Sigmoid colon (tissue), 7 donors: ENCODE data around the gene TOPBP1. TPM values are rescaled to one million over a fixed set of nuclear protein-coding genes. Genes with fewer than 3 reads are reported as not detected.

Experiments used
- DNase-seq: peaks from one replicate; pipeline ENCODE4 v3.0.0-alpha.2; 2019
- H3K27ac ChIP-seq, 4 donors: fragments of 200-600 bp; sonication (generic); one replicate each; pipeline ENCODE4 v1.5.1; 2016 to 2019; ENCODE audit warnings: mild to moderate bottlenecking in 1 of 4
- H3K27me3 ChIP-seq, 3 donors: fragments of 200-600 bp; sonication (generic); one replicate each; pipeline ENCODE4 v1.5.1; 2019; ENCODE audit warnings: mild to moderate bottlenecking in 1 of 3
- H3K36me3 ChIP-seq, 4 donors: fragments of 200-600 bp; sonication (generic); one replicate each; pipeline ENCODE4 v1.5.1; 2016 to 2019
- H3K4me1 ChIP-seq, 4 donors: fragments of 200-600 bp; sonication (generic); one replicate each; pipeline ENCODE4 v1.5.1; 2017 to 2019
- H3K4me3 ChIP-seq, 4 donors: fragments of 200-600 bp; sonication (generic); one replicate each; pipeline ENCODE4 v1.5.1; 2017 to 2019; ENCODE audit warnings: mild to moderate bottlenecking in 2 of 4, moderate library complexity in 1 of 4
- H3K9me3 ChIP-seq, 4 donors: fragments of 200-600 bp in 3 of 4; sonication (generic) in 3 of 4; one replicate each; pipeline versions ENCODE4 v1.5.1 to v1.6.1; 2013 to 2019
- EP300 ChIP-seq, 4 donors: sonication (generic); formaldehyde crosslinking; IDR thresholded peaks; one replicate each; pipeline ENCODE4 v1.6.1; 2017; ENCODE audit warnings: antibody characterized with exemption in 4 of 4
- POLR2A ChIP-seq, 2 donors: fragments of 450-650 bp; IDR thresholded peaks; one replicate each; pipeline ENCODE4 v1.6.1; 2016; ENCODE audit warnings: antibody characterized with exemption in 2 of 2, mild to moderate bottlenecking in 2 of 2, moderate library complexity in 2 of 2
- POLR2AphosphoS5 ChIP-seq, 4 donors: sonication (generic); formaldehyde crosslinking; IDR thresholded peaks; one replicate each; pipeline ENCODE4 v1.6.1; 2017; ENCODE audit warnings: antibody characterized with exemption in 4 of 4
- WGBS, 2 donors: extraction: QIAGEN DNeasy Blood & Tissue Kit; methylation state at CpG; one replicate each; pipeline ENCODE4 v1.1.7; 2013; 5-methylcytosine and 5-hydroxymethylcytosine counted together
- intact Hi-C: fragments of 100-400 bp; cut with DNase I; formaldehyde crosslinking; loops from one replicate; pipeline ENCODE4 v1.15.1; 2023
- polyA plus RNA-seq, 3 donors: library from polyadenylated mRNA; stranded (reverse); fragments of 200-250 nt; gene quantifications; one replicate each; pipeline ENCODE4 v1.2.3, GENCODE V29; 2013
- total RNA-seq, 4 donors: library from RNA; depleted of rRNA; stranded (reverse); fragments of >200 nt; gene quantifications; one replicate each; pipeline ENCODE4 v1.1.0, GENCODE V29; 2016
- TF ChIP-seq, protein P1 (sequence below), 4 experiments: fragments of 450-650 bp in 3 of 4; fragments of 200-600 bp in 1 of 4; IDR thresholded peaks; one replicate each; pipeline ENCODE4 v1.5.1; 2016 to 2019; ENCODE audit warnings: antibody characterized with exemption in 4 of 4, mild to moderate bottlenecking in 3 of 4, moderate library complexity in 2 of 4
- donor health status: healthy with polysubstance abuse.
- donor health status: Bipolar disorder and iron deficiency.
- donor health status: healthy.

The TOPBP1 gene
- total and polyA plus RNA-seq, 7 donors: 4.8 to 30.2 (median 15.9) TPM

- Histone ChIP-seq H3K27me3 (no peaks in the 10 kb centered on the region), H3K4me1 (no peaks in the 10 kb centered on the region), H3K36me3 (no peaks in the 10 kb centered on the region), H3K27ac (no peak overlapping the region), H3K9me3 (no peaks in the 10 kb centered on the region), H3K4me3 (no peak overlapping the region)
- DNase-seq: no peak
- intact Hi-C loops: no loop called here
- TF ChIP-seq POLR2A (IDR thresholded peaks at IDR 0.05): no peak
- TF ChIP-seq, protein P1, sequence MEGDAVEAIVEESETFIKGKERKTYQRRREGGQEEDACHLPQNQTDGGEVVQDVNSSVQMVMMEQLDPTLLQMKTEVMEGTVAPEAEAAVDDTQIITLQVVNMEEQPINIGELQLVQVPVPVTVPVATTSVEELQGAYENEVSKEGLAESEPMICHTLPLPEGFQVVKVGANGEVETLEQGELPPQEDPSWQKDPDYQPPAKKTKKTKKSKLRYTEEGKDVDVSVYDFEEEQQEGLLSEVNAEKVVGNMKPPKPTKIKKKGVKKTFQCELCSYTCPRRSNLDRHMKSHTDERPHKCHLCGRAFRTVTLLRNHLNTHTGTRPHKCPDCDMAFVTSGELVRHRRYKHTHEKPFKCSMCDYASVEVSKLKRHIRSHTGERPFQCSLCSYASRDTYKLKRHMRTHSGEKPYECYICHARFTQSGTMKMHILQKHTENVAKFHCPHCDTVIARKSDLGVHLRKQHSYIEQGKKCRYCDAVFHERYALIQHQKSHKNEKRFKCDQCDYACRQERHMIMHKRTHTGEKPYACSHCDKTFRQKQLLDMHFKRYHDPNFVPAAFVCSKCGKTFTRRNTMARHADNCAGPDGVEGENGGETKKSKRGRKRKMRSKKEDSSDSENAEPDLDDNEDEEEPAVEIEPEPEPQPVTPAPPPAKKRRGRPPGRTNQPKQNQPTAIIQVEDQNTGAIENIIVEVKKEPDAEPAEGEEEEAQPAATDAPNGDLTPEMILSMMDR (IDR thresholded peaks at IDR 0.05): no peak
- TF ChIP-seq POLR2AphosphoS5 (IDR thresholded peaks at IDR 0.05): no peak
- no peak for TF ChIP-seq EP300 (IDR thresholded peaks at IDR 0.05)
- WGBS, 2 donors: 20 to 53% methylated on average over 1 of the region's 1 CpG
Observed at GRCh38 chr3:133703915-133704314, 42.2 kb upstream of the TOPBP1 start.

GRCh38 chr3:133701435-133702358, 40.0 kb upstream of the TOPBP1 start:
- intact Hi-C loops: no loop called here
- TF ChIP-seq POLR2A (IDR thresholded peaks at IDR 0.05): no peak
- TF ChIP-seq, protein P1 (IDR thresholded peaks at IDR 0.05): no peak
- TF ChIP-seq POLR2AphosphoS5 (IDR thresholded peaks at IDR 0.05): no peak
- no peak for TF ChIP-seq EP300 (IDR thresholded peaks at IDR 0.05)
- Histone ChIP-seq H3K4me3 (no peak overlapping the region), H3K27me3 (no peaks in the 10 kb centered on the region), H3K36me3 (no peaks in the 10 kb centered on the region), H3K4me1 (no peaks in the 10 kb centered on the region), H3K27ac (no peak overlapping the region), H3K9me3 (no peaks in the 10 kb centered on the region)
- 85 to 89% methylated on average over 7 of the region's 7 CpGs for WGBS, 2 donors
- no peak for DNase-seq

DNA sequence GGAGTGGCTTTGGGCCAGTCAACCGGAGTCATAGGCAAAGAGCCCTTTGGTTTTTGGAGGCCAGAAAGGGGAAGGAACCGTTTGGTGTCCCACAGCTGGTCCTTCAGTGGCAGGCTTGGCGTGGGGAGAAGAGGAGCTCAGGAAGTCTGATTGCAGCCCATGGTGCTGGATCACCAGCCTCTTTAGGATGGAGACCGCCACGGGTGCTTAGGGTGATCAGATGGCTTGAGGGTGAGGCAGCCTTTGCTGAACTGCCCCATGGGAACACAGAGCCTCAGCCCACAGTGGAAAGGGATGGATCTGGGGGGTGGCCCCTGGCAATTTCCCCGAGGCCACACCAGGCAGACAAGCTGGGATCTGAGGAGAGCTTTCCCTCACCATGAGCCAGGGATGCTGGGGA, 38.6 kb upstream of the TOPBP1 start:
- TF ChIP-seq POLR2A (IDR thresholded peaks at IDR 0.05): no peak
- no peak for TF ChIP-seq POLR2AphosphoS5 (IDR thresholded peaks at IDR 0.05)
- no peak for TF ChIP-seq EP300 (IDR thresholded peaks at IDR 0.05)
- TF ChIP-seq, protein P1 (IDR thresholded peaks at IDR 0.05): no peak
- intact Hi-C loops: no loop called here
- H3K4me3 ChIP-seq: no peak overlapping the region
- no peaks in the 10 kb centered on the region for H3K9me3 ChIP-seq
- no peaks in the 10 kb centered on the region for H3K4me1 ChIP-seq
- no peaks in the 10 kb centered on the region for H3K36me3 ChIP-seq
- H3K27ac ChIP-seq: no peak overlapping the region
- DNase-seq: no peak
- no peaks in the 10 kb centered on the region for H3K27me3 ChIP-seq
- WGBS, 2 donors: 74 to 82% methylated on average over 6 of the region's 6 CpGs

- Histone ChIP-seq H3K9me3 (no peaks in the 10 kb centered on the region), H3K4me1 (no peaks in the 10 kb centered on the region), H3K4me3 (no peak overlapping the region), H3K27ac (no peak overlapping the region), H3K27me3 (no peaks in the 10 kb centered on the region), H3K36me3 (no peaks in the 10 kb centered on the region)
- intact Hi-C loops: no loop called here
- TF ChIP-seq, protein P1 (IDR thresholded peaks at IDR 0.05): no peak
- TF ChIP-seq POLR2AphosphoS5 (IDR thresholded peaks at IDR 0.05) (no peak), EP300 (IDR thresholded peaks at IDR 0.05) (no peak), POLR2A (IDR thresholded peaks at IDR 0.05) (no peak)
- WGBS, 2 donors: 79 to 87% methylated on average over 3 of the region's 3 CpGs
- DNase-seq: no peak
Observed at GRCh38 chr3:133699903-133700302, 38.2 kb upstream of the TOPBP1 start.
